Stimulated activated naive B cell treated with anti-CD40 and anti-IgM and Interleukin-4, amounts not matched to agents 10 μg/mL and 1 μg/mL and 100 μg/mL, for 72 hours (primary cell): ENCODE data around the gene RAB10.
"Not testable (repeated sequence)": the region's sequence is repeated elsewhere in the genome, so short reads cannot be mapped to it uniquely, and the experiment has no call there.

Source experiments
- ATAC-seq, 2 donors: fragments of 150-1000 bp; cut with Tn5 transposase; replicated peaks; 2 replicates each; pipeline ENCODE4 v1.10.0; 2021; ENCODE audit warnings: moderate library complexity in 1 of 2
- DNase-seq: peaks from one replicate; pipeline ENCODE4 v3.0.0; 2021
- H3K27ac Mint-ChIP-seq: one replicate; pipeline ENCODE4 v1.8.0; 2022; ENCODE audit warnings: mild to moderate bottlenecking, mixed read lengths
- H3K27me3 Mint-ChIP-seq, 2 donors: one replicate each; pipeline ENCODE4 v1.8.0; 2022; ENCODE audit warnings: mixed read lengths in 2 of 2
- H3K36me3 Mint-ChIP-seq, 2 donors: one replicate each; pipeline ENCODE4 v1.8.0; 2022; ENCODE audit warnings: mixed read lengths in 2 of 2, mild to moderate bottlenecking in 1 of 2
- H3K4me1 Mint-ChIP-seq, 2 donors: one replicate each; pipeline ENCODE4 v1.8.0; 2022; ENCODE audit warnings: mixed read lengths in 2 of 2, mild to moderate bottlenecking in 1 of 2
- H3K4me3 Mint-ChIP-seq, 2 donors: one replicate each; pipeline ENCODE4 v1.8.0; 2022; ENCODE audit warnings: mild to moderate bottlenecking in 2 of 2, mixed read lengths in 2 of 2, moderate library complexity in 1 of 2
- H3K9me3 Mint-ChIP-seq, 2 donors: one replicate each; pipeline ENCODE4 v1.8.0; 2022; ENCODE audit warnings: mixed read lengths in 2 of 2, mild to moderate bottlenecking in 1 of 2

The RAB10 gene

DNA sequence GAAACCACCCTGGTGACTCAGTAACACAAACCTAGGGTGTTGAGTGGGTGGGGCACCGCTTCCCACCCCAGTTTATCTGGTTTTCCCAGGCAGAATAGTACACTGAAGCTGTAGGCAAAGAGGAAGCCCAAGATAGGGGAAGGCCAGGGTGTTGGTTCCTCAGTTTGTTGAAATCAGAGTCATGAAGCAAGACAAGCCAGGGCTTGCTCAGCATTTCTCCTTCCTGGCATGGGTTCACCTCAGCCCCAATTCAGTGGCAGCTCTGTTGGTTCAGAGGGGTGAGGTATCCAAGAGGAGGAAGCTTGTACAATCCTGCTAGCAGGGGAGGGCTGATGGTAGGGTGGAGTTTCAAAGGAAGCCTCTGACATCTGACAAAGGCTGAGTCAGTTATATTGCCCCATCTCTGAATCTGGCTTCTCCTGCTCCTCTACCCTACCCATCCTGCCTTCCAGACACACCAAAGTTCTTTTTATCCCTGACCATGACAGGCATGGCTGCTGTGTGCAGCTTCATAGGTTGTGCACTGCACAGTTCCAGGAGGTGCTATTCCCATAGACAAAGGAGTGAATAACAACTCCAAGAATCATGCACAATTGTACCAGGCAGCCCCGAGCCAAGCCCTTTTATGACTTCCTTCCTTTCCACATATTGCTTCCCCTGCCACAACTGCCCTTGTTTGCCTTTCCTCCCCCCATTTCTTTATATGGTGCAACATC, 24.9 kb upstream of the RAB10 start:
- Mint-ChIP-seq H3K27ac (no peak overlapping the region), H3K9me3 (no peaks in the 10 kb centered on the region), H3K36me3 (no peaks in the 10 kb centered on the region), H3K4me3 (no peak overlapping the region), H3K27me3 (no peaks in the 10 kb centered on the region), H3K4me1 (peaks cover 2 to 5% of the 10 kb centered on the region in 2 donors)
- no peak for DNase-seq
- ATAC-seq, result peak; percentile 47 to 60

GRCh38 chr2:26009567-26009963, 24.3 kb upstream of the RAB10 start:
- no peaks in the 10 kb centered on the region for H3K27me3 Mint-ChIP-seq
- no peaks in the 10 kb centered on the region for H3K36me3 Mint-ChIP-seq
- no peaks in the 10 kb centered on the region for H3K9me3 Mint-ChIP-seq
- H3K4me1 Mint-ChIP-seq, result peaks cover 2 to 5% of the 10 kb centered on the region in 2 donors
- ATAC-seq, result no peak
- no peak overlapping the region for H3K4me3 Mint-ChIP-seq
- no peak for DNase-seq
- no peak overlapping the region for H3K27ac Mint-ChIP-seq

DNA sequence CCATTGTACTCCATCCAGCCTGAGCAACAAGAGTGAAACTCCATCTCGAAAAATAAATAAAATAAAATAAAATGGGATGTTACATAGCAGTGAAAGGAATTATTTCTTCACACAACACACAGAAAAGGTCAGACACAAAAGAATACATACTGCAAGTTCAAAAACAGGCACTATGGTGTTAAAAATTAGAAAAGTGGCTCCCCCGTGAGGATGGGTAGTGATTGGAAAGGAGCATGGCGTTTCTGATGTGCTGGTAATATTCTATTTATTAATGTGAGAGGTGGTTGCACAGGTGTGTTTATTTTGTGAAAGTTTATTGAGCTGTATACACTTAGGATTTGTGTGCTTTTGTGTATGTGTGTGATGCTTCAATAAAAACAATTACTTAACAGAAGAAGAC, 22.9 kb upstream of the RAB10 start:
- Mint-ChIP-seq H3K27me3 (no peaks in the 10 kb centered on the region), H3K4me1 (no peaks in the 10 kb centered on the region), H3K36me3 (no peaks in the 10 kb centered on the region), H3K4me3 (no peak overlapping the region), H3K9me3 (no peaks in the 10 kb centered on the region), H3K27ac (no peak overlapping the region)
- ATAC-seq (no peak), DNase-seq (no peak)

DNA sequence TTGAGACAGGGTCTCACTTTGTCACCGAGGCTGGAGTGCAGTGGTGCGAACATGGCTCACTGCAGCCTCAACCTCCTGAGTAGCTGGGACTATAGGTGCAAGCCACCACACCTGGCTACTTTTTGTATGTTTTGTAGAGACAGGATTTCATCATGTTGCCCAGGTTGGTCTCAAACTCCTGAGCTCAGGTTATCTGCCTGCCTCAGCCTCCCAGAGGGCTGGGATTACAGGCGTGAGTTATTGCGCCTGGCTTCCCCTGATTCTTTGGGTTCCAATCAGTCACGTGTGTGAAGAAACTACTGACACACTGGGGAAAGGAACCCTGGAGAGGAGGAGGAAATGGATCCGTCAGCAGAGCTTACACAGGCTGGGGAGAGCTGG, 22.3 kb upstream of the RAB10 start:
- H3K4me3 Mint-ChIP-seq, result no peak overlapping the region
- H3K36me3 Mint-ChIP-seq, result no peaks in the 10 kb centered on the region
- DNase-seq, result no peak
- H3K9me3 Mint-ChIP-seq, result no peaks in the 10 kb centered on the region
- H3K27me3 Mint-ChIP-seq, result no peaks in the 10 kb centered on the region
- H3K27ac Mint-ChIP-seq, result no peak overlapping the region
- no peak for ATAC-seq
- H3K4me1 Mint-ChIP-seq, result no peaks in the 10 kb centered on the region

GRCh38 chr2:26011990-26012856, 21.7 kb upstream of the RAB10 start:
- no peak overlapping the region for H3K4me3 Mint-ChIP-seq
- ATAC-seq (no peak), DNase-seq (no peak)
- H3K36me3 Mint-ChIP-seq, result no peaks in the 10 kb centered on the region
- no peaks in the 10 kb centered on the region for H3K27me3 Mint-ChIP-seq
- no peaks in the 10 kb centered on the region for H3K4me1 Mint-ChIP-seq
- no peak overlapping the region for H3K27ac Mint-ChIP-seq
- no peaks in the 10 kb centered on the region for H3K9me3 Mint-ChIP-seq

- no peaks in the 10 kb centered on the region for H3K36me3 Mint-ChIP-seq
- peaks cover 3 to 5% of the 10 kb centered on the region in 2 donors for H3K4me1 Mint-ChIP-seq
- ATAC-seq, result no peak
- no peak overlapping the region for H3K27ac Mint-ChIP-seq
- no peaks in the 10 kb centered on the region for H3K9me3 Mint-ChIP-seq
- no peaks in the 10 kb centered on the region for H3K27me3 Mint-ChIP-seq
- no peak overlapping the region for H3K4me3 Mint-ChIP-seq
- no peak for DNase-seq
These were observed 20.2 kb upstream of the RAB10 start for GRCh38 chr2:26013668-26014067.

GRCh38 chr2:26016012-26016705, 17.7 kb upstream of the RAB10 start:
- Mint-ChIP-seq H3K4me1 (peaks cover 5 to 8% of the 10 kb centered on the region in 2 donors), H3K9me3 (no peaks in the 10 kb centered on the region), H3K27me3 (no peaks in the 10 kb centered on the region), H3K4me3 (no peak overlapping the region), H3K36me3 (no peaks in the 10 kb centered on the region), H3K27ac (no peak overlapping the region)
- ATAC-seq, result no peak
- DNase-seq, result no peak

DNA sequence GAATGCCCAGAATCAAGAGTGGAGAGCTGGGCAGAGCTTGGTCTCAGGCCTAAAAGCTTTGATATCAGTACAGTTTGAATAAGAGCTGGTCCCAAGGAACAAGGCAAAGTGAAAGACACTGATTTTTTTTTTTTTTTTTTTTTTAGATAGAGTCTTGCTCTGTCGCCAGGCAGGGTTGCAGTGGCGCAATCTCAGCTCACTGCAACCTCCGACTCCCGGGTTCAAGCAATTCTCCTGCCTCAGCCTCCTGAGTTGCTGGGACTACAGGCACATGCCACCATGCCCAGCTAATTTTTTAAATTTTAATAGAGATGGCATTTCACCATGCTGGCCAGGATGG, 17.2 kb upstream of the RAB10 start:
- H3K27ac Mint-ChIP-seq, H3K27me3 Mint-ChIP-seq, ATAC-seq, H3K9me3 Mint-ChIP-seq, H3K36me3 Mint-ChIP-seq, DNase-seq, H3K4me1 Mint-ChIP-seq, H3K4me3 Mint-ChIP-seq: not testable (repeated sequence)

DNA sequence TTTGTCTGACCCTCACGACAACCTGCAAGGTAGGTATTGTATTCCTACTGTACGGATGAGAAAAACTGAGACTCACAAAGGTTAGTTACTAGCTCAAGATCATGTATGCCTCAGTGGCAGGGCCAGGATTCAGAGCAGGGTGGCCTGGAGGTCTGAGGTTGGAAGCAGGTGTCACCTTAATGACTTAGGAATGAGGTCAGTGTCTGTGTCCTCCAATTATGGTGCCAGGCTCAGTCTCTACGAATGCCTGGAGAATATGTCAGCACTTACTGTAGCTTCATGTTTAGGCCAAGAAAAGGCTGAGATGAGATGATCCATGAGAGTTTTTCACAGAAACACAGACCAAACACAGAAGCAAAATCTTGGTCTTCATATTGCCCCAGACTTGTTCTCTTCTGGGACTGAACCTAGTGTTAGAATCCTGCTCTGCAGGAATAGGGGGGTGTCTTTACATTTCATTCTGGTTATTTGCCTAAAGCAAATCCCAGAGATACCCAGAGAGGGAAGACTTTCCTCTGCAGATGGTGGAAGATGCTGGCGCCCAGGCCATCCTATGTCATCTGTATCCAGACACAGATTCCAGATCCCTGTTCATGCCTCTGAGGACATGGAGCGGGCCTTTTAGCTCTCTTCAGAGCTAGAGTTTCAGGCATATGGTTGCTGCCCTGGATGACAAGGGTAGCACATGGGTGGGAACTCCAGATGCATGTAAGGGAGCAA, 16.3 kb upstream of the RAB10 start:
- Mint-ChIP-seq H3K27me3 (no peaks in the 10 kb centered on the region), H3K4me3 (no peak overlapping the region), H3K27ac (peak overlapping the region; percentile 49), H3K4me1 (peaks cover 5 to 8% of the 10 kb centered on the region in 2 donors), H3K9me3 (no peaks in the 10 kb centered on the region), H3K36me3 (no peaks in the 10 kb centered on the region)
- no peak for DNase-seq
- ATAC-seq, result peak in 1 of 2 donors; percentile 10

- Mint-ChIP-seq H3K27ac (peak overlapping the region; percentile 49), H3K4me3 (no peak overlapping the region), H3K9me3 (no peaks in the 10 kb centered on the region), H3K4me1 (peaks cover 5 to 8% of the 10 kb centered on the region in 2 donors), H3K27me3 (no peaks in the 10 kb centered on the region), H3K36me3 (no peaks in the 10 kb centered on the region)
- DNase-seq (no peak), ATAC-seq (peak; percentile 65 to 80)
These were observed 15.5 kb upstream of the RAB10 start for GRCh38 chr2:26018184-26019055.

DNA sequence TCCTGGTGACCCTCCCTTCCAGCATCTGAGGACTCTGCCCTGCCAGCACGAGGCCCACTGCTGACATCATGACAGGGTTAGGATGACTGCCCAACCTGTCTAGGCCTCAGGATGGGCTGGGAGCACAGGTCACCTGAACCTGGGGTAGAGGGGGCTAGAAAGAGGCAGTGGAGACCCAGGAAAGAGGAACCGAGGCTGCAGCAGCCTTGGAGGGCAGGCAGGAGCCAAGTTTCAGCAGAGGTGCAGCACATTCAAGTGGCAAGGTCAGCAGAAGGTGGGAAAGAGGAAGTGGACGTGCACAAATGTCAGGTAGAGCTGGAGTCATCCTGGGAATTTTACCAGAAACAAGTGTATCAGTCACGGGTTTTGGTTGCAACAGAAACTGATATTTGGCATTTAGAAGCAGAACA, 13.6 kb upstream of the RAB10 start:
- Mint-ChIP-seq H3K27me3 (peaks cover 0 to 8% of the 10 kb centered on the region in 2 donors), H3K4me1 (peaks cover 5 to 8% of the 10 kb centered on the region in 2 donors), H3K27ac (no peak overlapping the region), H3K36me3 (no peaks in the 10 kb centered on the region), H3K9me3 (peaks cover 0 to 1% of the 10 kb centered on the region in 2 donors), H3K4me3 (no peak overlapping the region)
- DNase-seq, result no peak
- ATAC-seq, result peak; percentile 58 to 65

DNA sequence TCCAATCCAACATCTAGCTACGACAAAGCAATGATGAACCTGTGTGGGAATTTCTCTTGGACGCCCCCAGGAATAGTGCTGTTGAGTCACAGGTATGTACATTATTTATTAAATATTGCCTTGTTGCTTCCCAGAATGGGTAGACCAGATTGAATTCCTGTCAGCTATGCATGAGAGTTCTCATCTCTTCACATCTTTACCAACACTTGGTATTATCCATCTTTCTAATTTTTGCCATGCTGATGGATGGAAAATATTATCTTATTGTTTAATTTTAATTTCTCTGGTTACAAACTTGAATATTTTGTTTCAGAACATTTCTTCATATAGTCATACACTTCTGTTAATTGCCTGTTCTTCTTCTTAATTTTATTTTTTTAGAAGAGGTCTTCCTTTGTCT, 9.6 kb upstream of the RAB10 start:
- Mint-ChIP-seq H3K27me3 (peaks cover 4 to 8% of the 10 kb centered on the region in 2 donors), H3K4me3 (no peak overlapping the region), H3K27ac (no peak overlapping the region), H3K36me3 (no peaks in the 10 kb centered on the region), H3K9me3 (peaks cover 0 to 1% of the 10 kb centered on the region in 2 donors), H3K4me1 (peaks cover 0 to 4% of the 10 kb centered on the region in 2 donors)
- ATAC-seq (no peak), DNase-seq (no peak)

DNA sequence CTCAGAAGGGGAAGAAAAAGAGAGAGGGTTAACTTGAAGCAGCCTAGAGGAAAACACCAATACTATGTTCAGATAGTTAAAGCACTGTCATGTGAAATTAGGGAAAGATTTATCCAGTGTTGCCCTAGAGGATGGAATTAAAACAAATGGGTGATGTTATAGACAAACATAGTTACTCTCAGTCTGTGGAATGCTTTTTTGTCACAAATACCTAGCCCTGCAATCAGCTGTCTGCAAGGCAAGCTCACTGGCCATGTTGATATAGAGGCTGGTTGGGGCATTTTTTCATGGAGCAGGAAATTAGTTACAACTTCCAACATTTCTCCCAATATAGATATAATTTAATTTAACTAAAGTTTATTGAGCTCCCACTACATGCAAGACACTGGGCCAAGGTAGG, 8.4 kb upstream of the RAB10 start:
- no peaks in the 10 kb centered on the region for H3K4me1 Mint-ChIP-seq
- DNase-seq (no peak), ATAC-seq (no peak)
- peaks cover 4 to 8% of the 10 kb centered on the region in 2 donors for H3K27me3 Mint-ChIP-seq
- no peak overlapping the region for H3K4me3 Mint-ChIP-seq
- H3K9me3 Mint-ChIP-seq, result peaks cover 0 to 1% of the 10 kb centered on the region in 2 donors
- no peaks in the 10 kb centered on the region for H3K36me3 Mint-ChIP-seq
- H3K27ac Mint-ChIP-seq, result no peak overlapping the region
